Uterus (tissue), 4 donors: ENCODE results near the gene GABRG3. TPM values are rescaled to one million over a fixed set of nuclear protein-coding genes. Genes with fewer than 3 reads are reported as not detected.
"Not testable (repeated sequence)": the region's sequence is repeated elsewhere in the genome, so short reads cannot be mapped to it uniquely, and the experiment has no call there.

Source experiments
- DNase-seq, 2 donors: peaks; one replicate each; pipeline ENCODE4 v3.0.0-alpha.2; 2019 to 2020
- H3K27ac ChIP-seq, 2 donors: fragments of 200-600 bp; sonication (generic); 1 replicate in 1 of 2; 2 replicates in 1 of 2; pipeline ENCODE4 v1.5.1; 2016 to 2018
- H3K27me3 ChIP-seq, 2 donors: fragments of 200-600 bp; sonication (generic); one replicate each; pipeline ENCODE4 v1.5.1; 2018 to 2019; ENCODE audit warnings: control low read depth in 1 of 2
- H3K36me3 ChIP-seq, 2 donors: fragments of 200-600 bp; sonication (generic); one replicate each; pipeline ENCODE4 v1.5.1; 2019; ENCODE audit warnings: control low read depth in 1 of 2
- H3K4me1 ChIP-seq, 2 donors: fragments of 200-600 bp; sonication (generic); one replicate each; pipeline ENCODE4 v1.5.1; 2018 to 2019; ENCODE audit warnings: control low read depth in 1 of 2
- H3K4me3 ChIP-seq, 2 donors: fragments of 200-600 bp; sonication (generic); 1 replicate in 1 of 2; 2 replicates in 1 of 2; pipeline ENCODE4 v1.5.1; 2018 to 2019; ENCODE audit warnings: mild to moderate bottlenecking in 1 of 2
- H3K9me3 ChIP-seq, 2 donors: fragments of 200-600 bp; sonication (generic); one replicate each; pipeline ENCODE4 v1.5.1; 2019; ENCODE audit warnings: control low read depth in 1 of 2
- POLR2A ChIP-seq, 2 donors: fragments of 450-650 bp; IDR thresholded peaks; one replicate each; pipeline ENCODE4 v1.6.1; 2016; ENCODE audit warnings: antibody characterized with exemption in 2 of 2, mild to moderate bottlenecking in 1 of 2, moderate library complexity in 1 of 2
- intact Hi-C: fragments of 100-400 bp; cut with DNase I; formaldehyde crosslinking; loops from one replicate; pipeline ENCODE4 v1.15.1; 2023; ENCODE audit warnings: low total_unique reads
- total RNA-seq, 4 donors: library from RNA; depleted of rRNA in 3 of 4; stranded (reverse); fragments of >200 nt in 3 of 4; gene quantifications; one replicate each; pipeline versions ENCODE4 v1.1.0 to v1.2.4, GENCODE V29; 2014 to 2023
- TF ChIP-seq, protein P1 (sequence below), 4 experiments: fragments of 200-600 bp in 2 of 4; fragments of 450-650 bp in 2 of 4; sonication (generic) in 2 of 4; IDR thresholded peaks; one replicate each; pipeline ENCODE4 v1.5.1; 2016 to 2019; ENCODE audit warnings: antibody characterized with exemption in 4 of 4, mild to moderate bottlenecking in 2 of 4, moderate library complexity in 1 of 4
- donor health status: DM: yes; HTN: yes; CAD: no.

The GABRG3 gene
- total RNA-seq, 4 donors from 2014 or later, result 3.0 TPM; not detected in 3

DNA sequence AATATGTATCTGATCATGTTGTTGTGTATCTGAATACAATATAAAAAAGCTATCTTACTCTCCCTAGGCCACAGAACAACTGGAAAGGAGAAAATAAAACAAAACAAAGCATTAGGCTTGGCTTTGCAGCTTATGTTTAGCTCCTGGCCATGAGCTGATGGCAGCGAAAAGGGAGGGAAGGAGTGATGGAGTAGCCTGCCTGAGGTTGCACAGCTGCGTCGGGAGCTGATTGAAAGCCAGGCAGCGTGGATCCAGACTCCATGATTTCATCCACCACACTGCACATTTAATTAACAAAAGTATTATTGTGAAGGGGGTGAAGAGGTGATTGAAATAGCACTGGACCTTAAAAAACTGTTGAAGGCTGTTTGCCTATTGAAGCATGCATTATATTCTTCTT, 212.2 kb downstream of the GABRG3 start:
- Histone ChIP-seq H3K36me3 (no peaks in the 10 kb centered on the region), H3K4me1 (no peaks in the 10 kb centered on the region), H3K9me3 (no peaks in the 10 kb centered on the region), H3K27me3 (no peaks in the 10 kb centered on the region), H3K27ac (no peak overlapping the region), H3K4me3 (no peak overlapping the region)
- intact Hi-C loops, result no loop called here
- no peak for TF ChIP-seq POLR2A (IDR thresholded peaks at IDR 0.05)
- TF ChIP-seq, protein P1, sequence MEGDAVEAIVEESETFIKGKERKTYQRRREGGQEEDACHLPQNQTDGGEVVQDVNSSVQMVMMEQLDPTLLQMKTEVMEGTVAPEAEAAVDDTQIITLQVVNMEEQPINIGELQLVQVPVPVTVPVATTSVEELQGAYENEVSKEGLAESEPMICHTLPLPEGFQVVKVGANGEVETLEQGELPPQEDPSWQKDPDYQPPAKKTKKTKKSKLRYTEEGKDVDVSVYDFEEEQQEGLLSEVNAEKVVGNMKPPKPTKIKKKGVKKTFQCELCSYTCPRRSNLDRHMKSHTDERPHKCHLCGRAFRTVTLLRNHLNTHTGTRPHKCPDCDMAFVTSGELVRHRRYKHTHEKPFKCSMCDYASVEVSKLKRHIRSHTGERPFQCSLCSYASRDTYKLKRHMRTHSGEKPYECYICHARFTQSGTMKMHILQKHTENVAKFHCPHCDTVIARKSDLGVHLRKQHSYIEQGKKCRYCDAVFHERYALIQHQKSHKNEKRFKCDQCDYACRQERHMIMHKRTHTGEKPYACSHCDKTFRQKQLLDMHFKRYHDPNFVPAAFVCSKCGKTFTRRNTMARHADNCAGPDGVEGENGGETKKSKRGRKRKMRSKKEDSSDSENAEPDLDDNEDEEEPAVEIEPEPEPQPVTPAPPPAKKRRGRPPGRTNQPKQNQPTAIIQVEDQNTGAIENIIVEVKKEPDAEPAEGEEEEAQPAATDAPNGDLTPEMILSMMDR (IDR thresholded peaks at IDR 0.05), result no peak
- no peak for DNase-seq

GRCh38 chr15:27191515-27191914, 220.5 kb downstream of the GABRG3 start:
- H3K9me3 ChIP-seq, H3K27ac ChIP-seq, intact Hi-C loops, H3K36me3 ChIP-seq, DNase-seq, H3K4me1 ChIP-seq, H3K27me3 ChIP-seq, H3K4me3 ChIP-seq: not testable (repeated sequence)

- TF ChIP-seq, protein P1 (IDR thresholded peaks at IDR 0.05), result no peak
- no peak for TF ChIP-seq POLR2A (IDR thresholded peaks at IDR 0.05)
- DNase-seq, result no peak
- intact Hi-C loops, result no loop called here
- no peaks in the 10 kb centered on the region for H3K4me1 ChIP-seq
- no peak overlapping the region for H3K27ac ChIP-seq
- no peak overlapping the region for H3K4me3 ChIP-seq
- no peaks in the 10 kb centered on the region for H3K27me3 ChIP-seq
- no peaks in the 10 kb centered on the region for H3K36me3 ChIP-seq
- no peaks in the 10 kb centered on the region for H3K9me3 ChIP-seq
Measured at GRCh38 chr15:27196691-27197090, 225.7 kb downstream of the GABRG3 start.

- H3K4me3 ChIP-seq, result no peak overlapping the region
- no peak overlapping the region for H3K27ac ChIP-seq
- no peaks in the 10 kb centered on the region for H3K27me3 ChIP-seq
- no peak for TF ChIP-seq POLR2A (IDR thresholded peaks at IDR 0.05)
- intact Hi-C loops, result no loop called here
- H3K36me3 ChIP-seq, result no peaks in the 10 kb centered on the region
- H3K9me3 ChIP-seq, result no peaks in the 10 kb centered on the region
- DNase-seq, result no peak
- no peaks in the 10 kb centered on the region for H3K4me1 ChIP-seq
Measured at GRCh38 chr15:27201425-27201824, 230.4 kb downstream of the GABRG3 start.

DNA sequence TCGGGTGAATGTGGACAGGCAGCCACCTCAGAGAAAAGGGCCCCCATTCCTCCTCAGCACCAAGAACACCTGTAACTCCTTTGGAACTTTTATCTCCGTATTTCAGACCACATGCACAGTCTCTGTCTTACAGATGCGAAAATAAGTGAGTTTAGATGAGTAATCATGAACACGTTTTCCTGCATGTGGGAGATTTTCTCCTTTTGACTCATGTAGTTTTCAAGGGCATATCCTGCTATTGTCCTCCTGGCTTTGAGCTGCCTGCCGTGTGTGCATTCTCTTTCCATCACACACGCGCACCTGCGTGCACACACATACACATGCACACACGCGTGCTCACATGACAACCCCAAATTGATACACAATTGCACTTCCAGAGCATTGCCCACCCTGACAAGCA, 239.2 kb downstream of the GABRG3 start:
- no peak for DNase-seq
- no peaks in the 10 kb centered on the region for H3K9me3 ChIP-seq
- no peaks in the 10 kb centered on the region for H3K27me3 ChIP-seq
- TF ChIP-seq, protein P1 (IDR thresholded peaks at IDR 0.05), result no peak
- no peak for TF ChIP-seq POLR2A (IDR thresholded peaks at IDR 0.05)
- no peaks in the 10 kb centered on the region for H3K4me1 ChIP-seq
- intact Hi-C loops, result no loop called here
- H3K36me3 ChIP-seq, result no peaks in the 10 kb centered on the region
- no peak overlapping the region for H3K4me3 ChIP-seq
- H3K27ac ChIP-seq, result no peak overlapping the region

- no peak for DNase-seq
- no peaks in the 10 kb centered on the region for H3K36me3 ChIP-seq
- no peak overlapping the region for H3K4me3 ChIP-seq
- H3K27ac ChIP-seq, result no peak overlapping the region
- intact Hi-C loops, result no loop called here
- no peaks in the 10 kb centered on the region for H3K4me1 ChIP-seq
- no peaks in the 10 kb centered on the region for H3K9me3 ChIP-seq
- H3K27me3 ChIP-seq, result no peaks in the 10 kb centered on the region
- TF ChIP-seq, protein P1 (IDR thresholded peaks at IDR 0.05), result no peak
- TF ChIP-seq POLR2A (IDR thresholded peaks at IDR 0.05), result no peak
Measured at GRCh38 chr15:27214032-27214431, 243.1 kb downstream of the GABRG3 start.
